T-cell (primary cell): ENCODE measurements around the gene SMG5. TPM values are rescaled to one million over a fixed set of nuclear protein-coding genes. Genes with fewer than 3 reads are reported as not detected.

Experiments used
- ATAC-seq, 4 experiments: fragments of 200-7000 bp in 3 of 4; fragments of 150-1000 bp in 1 of 4; cut with Tn5 transposase; replicated peaks in 1 of 4; 1 replicate in 3 of 4; 2 replicates in 1 of 4; pipeline ENCODE4 v1.10.0; 2021; ENCODE audit warnings: moderate library complexity in 3 of 4, mild to moderate bottlenecking in 2 of 4, moderate number of reproducible peaks in 1 of 4
- CTCF ChIA-PET, 2 donors: fragments of 300-600 bp; sonication (Branson Sonifier 250); formaldehyde crosslinking; loops; one replicate each; lab custom pipeline; 2022; ENCODE audit warnings: antibody characterized with exemption in 2 of 2; lab: Charles Lee
- POLR2A ChIA-PET, 2 donors: fragments of 300-600 bp; sonication (Branson Sonifier 250); formaldehyde crosslinking; loops; one replicate each; lab custom pipeline; 2022; ENCODE audit warnings: antibody characterized with exemption in 2 of 2; lab: Charles Lee
- DNase-seq, 35 experiments: peaks; one replicate each; pipeline versions ENCODE4 v3.0.0 to v3.0.0-alpha.2; 2013 to 2023
- H3K27ac ChIP-seq: one replicate; pipeline ENCODE4 v1.5.1; 2013; ENCODE audit warnings: low read length
- H3K27me3 ChIP-seq, 2 experiments: replicated peaks in 1 of 2; 1 replicate in 1 of 2; 2 replicates in 1 of 2; pipeline versions ENCODE4 v1.6.1 to v1.7.0; 2013; ENCODE audit warnings: low read length in 1 of 2, mixed read lengths in 1 of 2; ENCODE audit not compliant: control insufficient read depth in 2 of 2, insufficient read depth in 2 of 2; ENCODE audit errors: extremely low read depth in 1 of 2
- H3K36me3 ChIP-seq, 2 donors: 1 replicate in 1 of 2; 2 replicates in 1 of 2; pipeline versions ENCODE4 v1.6.1 to v1.7.0; 2013; ENCODE audit warnings: low read length in 1 of 2; ENCODE audit not compliant: control insufficient read depth in 2 of 2, insufficient read depth in 1 of 2; ENCODE audit errors: extremely low read depth in 1 of 2
- H3K4me1 ChIP-seq, 2 experiments: 1 replicate in 1 of 2; 2 replicates in 1 of 2; pipeline versions ENCODE4 v1.6.1 to v1.7.0; 2013; ENCODE audit warnings: low read length in 2 of 2, mixed read lengths in 1 of 2; ENCODE audit not compliant: insufficient read depth in 2 of 2, control insufficient read depth in 1 of 2; ENCODE audit errors: extremely low read depth in 1 of 2
- H3K4me3 ChIP-seq, 2 donors: 1 replicate in 1 of 2; 2 replicates in 1 of 2; pipeline versions ENCODE4 v1.5.1 to v1.7.0; 2013; ENCODE audit warnings: mild to moderate bottlenecking in 2 of 2, low read length in 1 of 2, moderate library complexity in 1 of 2; ENCODE audit not compliant: control insufficient read depth in 1 of 2; ENCODE audit errors: extremely low read depth in 1 of 2
- H3K9me3 ChIP-seq: 2 replicates; pipeline ENCODE4 v1.7.0; 2013
- H3K27ac Mint-ChIP-seq, 2 donors: one replicate each; pipeline ENCODE4 v1.8.0; 2020 to 2021; ENCODE audit warnings: mild to moderate bottlenecking in 2 of 2, mixed read lengths in 2 of 2
- H3K27me3 Mint-ChIP-seq, 2 donors: one replicate each; pipeline ENCODE4 v1.8.0; 2021 to 2022; ENCODE audit warnings: mixed read lengths in 2 of 2
- H3K36me3 Mint-ChIP-seq: one replicate; pipeline ENCODE4 v1.8.0; 2021; ENCODE audit warnings: mixed read lengths
- H3K4me1 Mint-ChIP-seq, 3 donors: one replicate each; pipeline ENCODE4 v1.8.0; 2020 to 2022; ENCODE audit warnings: mixed read lengths in 3 of 3, mild to moderate bottlenecking in 1 of 3
- H3K4me3 Mint-ChIP-seq, 3 donors: one replicate each; pipeline ENCODE4 v1.8.0; 2020 to 2022; ENCODE audit warnings: mild to moderate bottlenecking in 3 of 3, mixed read lengths in 3 of 3, moderate library complexity in 3 of 3
- H3K9me3 Mint-ChIP-seq, 3 donors: one replicate each; pipeline ENCODE4 v1.8.0; 2020 to 2022; ENCODE audit warnings: mixed read lengths in 3 of 3
- WGBS: methylation state at CpG from one replicate; pipeline ENCODE4 v1.1.5; 2013; ENCODE audit warnings: missing lambda C conversion rate; ENCODE audit not compliant: insufficient coverage; 5-methylcytosine and 5-hydroxymethylcytosine counted together
- total RNA-seq, 35 experiments: library from RNA in 6 of 35; stranded (reverse) in 6 of 35; fragments of 120-200 nt in 1 of 35; gene quantifications; one replicate each; pipeline versions ENCODE4 v1.2.1 to v1.2.4 and lab custom pipeline; 2013 to 2026

SMG5 gene
- total RNA-seq, 5 donors from 2014 or later (not counting 1 experiment from before 2014, with no cell fraction given), result 60.5 to 84.2 (median 81.3) TPM

GRCh38 chr1:156238248-156238647 lies 44.4 kb downstream of the SMG5 start:
- H3K4me1 ChIP-seq, result no peaks in the 10 kb centered on the region
- no peaks in the 10 kb centered on the region for H3K9me3 ChIP-seq
- Mint-ChIP-seq H3K36me3 (peaks cover 40% of the 10 kb centered on the region), H3K4me3 (no peak overlapping the region), H3K4me1 (no peaks in the 10 kb centered on the region), H3K27ac (no peak overlapping the region), H3K9me3 (no peaks in the 10 kb centered on the region), H3K27me3 (no peaks in the 10 kb centered on the region)
- POLR2A ChIA-PET, result no interaction called here
- ATAC-seq (no peak), DNase-seq (no peak)
- CTCF ChIA-PET, result no interaction called here
- H3K4me3 ChIP-seq, result no peak overlapping the region
- WGBS, result 100% methylated on average over 1 of the region's 5 CpGs
- peaks cover 0 to 3% of the 10 kb centered on the region in 2 experiments for H3K27me3 ChIP-seq
- no peak overlapping the region for H3K27ac ChIP-seq
- H3K36me3 ChIP-seq, result peaks cover 21 to 59% of the 10 kb centered on the region in 2 donors

- H3K4me3 Mint-ChIP-seq, result no peak overlapping the region
- 93% methylated on average over 11 of the region's 12 CpGs for WGBS
- H3K36me3 ChIP-seq, result peaks cover 26 to 61% of the 10 kb centered on the region in 2 donors
Measured at GRCh38 chr1:156236164-156236563, 46.5 kb downstream of the SMG5 start.

GRCh38 chr1:156233426-156234127 lies 49.0 kb downstream of the SMG5 start:
- Mint-ChIP-seq H3K27me3 (no peaks in the 10 kb centered on the region), H3K36me3 (peaks cover 36% of the 10 kb centered on the region), H3K4me1 (no peaks in the 10 kb centered on the region), H3K9me3 (no peaks in the 10 kb centered on the region), H3K4me3 (no peak overlapping the region), H3K27ac (no peak overlapping the region)
- ATAC-seq (no peak), DNase-seq (no peak)
- no peaks in the 10 kb centered on the region for H3K27me3 ChIP-seq
- ChIA-PET CTCF (interaction anchor here (0.6 to 1.3 kb wide), 5 partner anchors 8 to 360 kb away, joined by 3 to 7 read pairs (median 5); partner anchors contain the start of gene TMEM79 (in 1 of the 2)), POLR2A (interaction anchor here (0.6 to 1.0 kb wide), 6 partner anchors 16 to 504 kb away, joined by 3 to 7 read pairs (median 4); no protein-coding TSS in a partner anchor)
- peaks cover 26 to 56% of the 10 kb centered on the region in 2 donors for H3K36me3 ChIP-seq
- no peak overlapping the region for H3K4me3 ChIP-seq
- WGBS, result 86% methylated on average over 1 of the region's 5 CpGs
- H3K27ac ChIP-seq, result no peak overlapping the region
- no peaks in the 10 kb centered on the region for H3K9me3 ChIP-seq
- no peaks in the 10 kb centered on the region for H3K4me1 ChIP-seq

More at GRCh38 chr1:156236164-156236563, 46.5 kb downstream of the SMG5 start:
- Mint-ChIP-seq H3K4me1 (no peaks in the 10 kb centered on the region), H3K27me3 (no peaks in the 10 kb centered on the region), H3K9me3 (no peaks in the 10 kb centered on the region), H3K36me3 (peaks cover 39% of the 10 kb centered on the region), H3K27ac (no peak overlapping the region)
- Histone ChIP-seq H3K27me3 (peaks cover 0 to 3% of the 10 kb centered on the region in 2 experiments), H3K4me1 (no peaks in the 10 kb centered on the region), H3K4me3 (no peak overlapping the region), H3K27ac (no peak overlapping the region), H3K9me3 (no peaks in the 10 kb centered on the region)
- DNase-seq, result no peak
- ChIA-PET POLR2A (no interaction called here), CTCF (no interaction called here)
- no peak for ATAC-seq

- Mint-ChIP-seq H3K9me3 (no peaks in the 10 kb centered on the region), H3K4me1 (peaks cover 0 to 3% (median 0%) of the 10 kb centered on the region in 3 donors), H3K4me3 (no peak overlapping the region), H3K27me3 (no peaks in the 10 kb centered on the region), H3K36me3 (peaks cover 32% of the 10 kb centered on the region), H3K27ac (no peak overlapping the region)
- Histone ChIP-seq H3K27me3 (no peaks in the 10 kb centered on the region), H3K4me1 (no peaks in the 10 kb centered on the region), H3K4me3 (no peak overlapping the region), H3K36me3 (peaks cover 26 to 49% of the 10 kb centered on the region in 2 donors), H3K27ac (no peak overlapping the region), H3K9me3 (no peaks in the 10 kb centered on the region)
- 89% methylated on average over 10 of the region's 12 CpGs for WGBS
- no peak for DNase-seq
- CTCF ChIA-PET, result interaction anchor here (0.6 to 0.7 kb wide), 3 partner anchors 66 to 1597 kb away, joined by 3 to 6 read pairs (median 3); no protein-coding TSS in a partner anchor
- ATAC-seq, result no peak
- POLR2A ChIA-PET, result interaction anchor here (0.6 to 1.0 kb wide), 5 partner anchors 20 to 276 kb away, joined by 3 to 4 read pairs (median 3); partner anchors contain the start of gene PMF1 (in 1 of the 2)
Measured at GRCh38 chr1:156232201-156232894, 50.3 kb downstream of the SMG5 start.

GRCh38 chr1:156230473-156230837 lies 52.2 kb downstream of the SMG5 start:
- CTCF ChIA-PET, result no interaction called here
- Histone ChIP-seq H3K9me3 (no peaks in the 10 kb centered on the region), H3K27me3 (no peaks in the 10 kb centered on the region), H3K4me1 (peaks cover 0 to 6% of the 10 kb centered on the region in 2 experiments), H3K36me3 (peaks cover 17 to 35% of the 10 kb centered on the region in 2 donors), H3K4me3 (no peak overlapping the region), H3K27ac (no peak overlapping the region)
- H3K4me1 Mint-ChIP-seq, result peaks cover 0 to 8% (median 3%) of the 10 kb centered on the region in 3 donors
- POLR2A ChIA-PET, result no interaction called here
- no peaks in the 10 kb centered on the region for H3K9me3 Mint-ChIP-seq
- ATAC-seq, result no peak
- no CpG with 5 or more reads among the region's 1 CpG for WGBS
- DNase-seq, result no peak
- no peaks in the 10 kb centered on the region for H3K27me3 Mint-ChIP-seq
- H3K27ac Mint-ChIP-seq, result no peak overlapping the region
- no peak overlapping the region for H3K4me3 Mint-ChIP-seq
- H3K36me3 Mint-ChIP-seq, result peaks cover 25% of the 10 kb centered on the region

- no peaks in the 10 kb centered on the region for H3K9me3 ChIP-seq
- Mint-ChIP-seq H3K4me1 (peaks cover 0 to 11% (median 6%) of the 10 kb centered on the region in 3 donors), H3K9me3 (no peaks in the 10 kb centered on the region), H3K4me3 (no peak overlapping the region), H3K27ac (no peak overlapping the region), H3K36me3 (peaks cover 27% of the 10 kb centered on the region), H3K27me3 (no peaks in the 10 kb centered on the region)
- 92% methylated on average over 7 of the region's 11 CpGs for WGBS
- peaks cover 0 to 9% of the 10 kb centered on the region in 2 experiments for H3K4me1 ChIP-seq
- POLR2A ChIA-PET, result interaction anchor here in 1 of 2 donors (0.7 kb wide), 1 partner anchor 435 kb away, joined by 4 read pairs; no protein-coding TSS in a partner anchor
- DNase-seq (no peak), ATAC-seq (no peak)
- H3K27ac ChIP-seq, result no peak overlapping the region
- peaks cover 17 to 35% of the 10 kb centered on the region in 2 donors for H3K36me3 ChIP-seq
- H3K27me3 ChIP-seq, result no peaks in the 10 kb centered on the region
- H3K4me3 ChIP-seq, result no peak overlapping the region
- CTCF ChIA-PET, result interaction anchor here in 1 of 2 donors (0.6 to 1.1 kb wide), 2 partner anchors 82 to 103 kb away, joined by 3 to 4 read pairs; no protein-coding TSS in a partner anchor
Measured at GRCh38 chr1:156229809-156230472, 52.7 kb downstream of the SMG5 start.
